Stomach (tissue), 9 donors: ENCODE data around the gene WFDC13. TPM values are rescaled to one million over a fixed set of nuclear protein-coding genes. Genes with fewer than 3 reads are reported as not detected.

ENCODE experiments used
- DNase-seq, 2 donors: peaks; one replicate each; pipeline versions ENCODE4 v3.0.0 to v3.0.0-alpha.2; 2013 to 2019
- H3K27ac ChIP-seq, 5 donors: fragments of 200-600 bp in 4 of 5; sonication (generic) in 4 of 5; one replicate each; pipeline ENCODE4 v1.5.1; 2013 to 2019; ENCODE audit warnings: mild to moderate bottlenecking in 1 of 5, moderate library complexity in 1 of 5
- H3K27me3 ChIP-seq, 3 donors: fragments of 200-600 bp; sonication (generic); one replicate each; pipeline ENCODE4 v1.5.1; 2017 to 2019; ENCODE audit warnings: mixed run types in 1 of 3
- H3K36me3 ChIP-seq, 4 donors: fragments of 200-600 bp; sonication (generic); 1 replicate in 3 of 4; 2 replicates in 1 of 4; pipeline ENCODE4 v1.5.1; 2016 to 2019
- H3K4me1 ChIP-seq, 4 donors: fragments of 200-600 bp; sonication (generic); one replicate each; pipeline ENCODE4 v1.5.1; 2016 to 2019
- H3K4me3 ChIP-seq, 4 donors: fragments of 200-600 bp; sonication (generic) in 3 of 4; one replicate each; pipeline ENCODE4 v1.5.1; 2016 to 2019; ENCODE audit warnings: mild to moderate bottlenecking in 1 of 4
- H3K9me3 ChIP-seq, 4 donors: fragments of 200-600 bp; sonication (generic); one replicate each; pipeline ENCODE4 v1.5.1; 2016 to 2019
- CTCF ChIP-seq, 7 experiments: fragments of 450-650 bp in 4 of 7; fragments of 200-600 bp in 3 of 7; sonication (generic) in 3 of 7; IDR thresholded peaks; one replicate each; pipeline ENCODE4 v1.5.1; 2016 to 2019; ENCODE audit warnings: antibody characterized with exemption in 7 of 7, control low read depth in 2 of 7, mild to moderate bottlenecking in 1 of 7
- EP300 ChIP-seq: sonication (generic); formaldehyde crosslinking; IDR thresholded peaks from one replicate; pipeline ENCODE4 v1.6.1; 2017; ENCODE audit warnings: antibody characterized with exemption
- POLR2A ChIP-seq, 4 donors: fragments of 450-650 bp; IDR thresholded peaks; one replicate each; pipeline ENCODE4 v1.6.1; 2016; ENCODE audit warnings: antibody characterized with exemption in 4 of 4, control low read depth in 2 of 4, mild to moderate bottlenecking in 1 of 4, moderate library complexity in 1 of 4
- POLR2AphosphoS5 ChIP-seq, 3 donors: sonication (generic); formaldehyde crosslinking; IDR thresholded peaks; one replicate each; pipeline ENCODE4 v1.6.1; 2016; ENCODE audit warnings: antibody characterized with exemption in 3 of 3
- WGBS, 5 donors: extraction: QIAGEN DNeasy Blood & Tissue Kit in 3 of 5; methylation state at CpG; one replicate each; pipeline versions ENCODE4 v1.1.5 to v1.1.7; 2013 to 2018; 5-methylcytosine and 5-hydroxymethylcytosine counted together
- intact Hi-C: fragments of 100-400 bp; cut with DNase I; formaldehyde crosslinking; loops from one replicate; pipeline ENCODE4 v1.15.1; 2023; ENCODE audit warnings: low total_unique reads
- polyA plus RNA-seq, 3 donors: library from polyadenylated mRNA; stranded (reverse); fragments of 200-250 nt; gene quantifications; one replicate each; pipeline ENCODE4 v1.2.3, GENCODE V29; 2013
- total RNA-seq, 5 donors: library from RNA; depleted of rRNA; stranded (reverse); fragments of >200 nt; gene quantifications; one replicate each; pipeline versions ENCODE4 v1.1.0 to v1.2.3, GENCODE V29; 2014 to 2016
- donor health status: healthy with polysubstance abuse.
- donor health status: Bipolar disorder and iron deficiency.
- donor health status: healthy.

The WFDC13 gene
- total and polyA plus RNA-seq, 8 donors = not detected

- intact Hi-C loops = no loop called here
- no peaks in the 10 kb centered on the region for H3K4me1 ChIP-seq
- TF ChIP-seq POLR2AphosphoS5 (IDR thresholded peaks at IDR 0.05) (no peak), EP300 (no peak), CTCF (IDR thresholded peaks at IDR 0.05) (no peak), POLR2A (IDR thresholded peaks at IDR 0.05) (no peak)
- no peaks in the 10 kb centered on the region for H3K27me3 ChIP-seq
- 64 to 92% (median 81%) methylated on average over 4 to 8 of the region's 8 CpGs for WGBS, 5 donors
- H3K36me3 ChIP-seq = no peaks in the 10 kb centered on the region
- no peak overlapping the region for H3K4me3 ChIP-seq
- H3K9me3 ChIP-seq = peaks cover 0 to 23% (median 19%) of the 10 kb centered on the region in 4 donors
- no peak overlapping the region for H3K27ac ChIP-seq
- no peak for DNase-seq
Observed at GRCh38 chr20:45735552-45735951, 33.7 kb downstream of the WFDC13 start.

GRCh38 chr20:45735988-45736387, 34.1 kb downstream of the WFDC13 start:
- Histone ChIP-seq H3K27me3 (no peaks in the 10 kb centered on the region), H3K36me3 (no peaks in the 10 kb centered on the region), H3K4me1 (no peaks in the 10 kb centered on the region), H3K4me3 (no peak overlapping the region), H3K27ac (no peak overlapping the region), H3K9me3 (peaks cover 0 to 23% (median 19%) of the 10 kb centered on the region in 4 donors)
- DNase-seq = no peak
- intact Hi-C loops = no loop called here
- WGBS, 5 donors = 84 to 100% (median 95%) methylated on average over 3 to 23 of the region's 23 CpGs
- no peak for TF ChIP-seq EP300
- TF ChIP-seq CTCF (IDR thresholded peaks at IDR 0.05) = no peak
- TF ChIP-seq POLR2A (IDR thresholded peaks at IDR 0.05) = no peak
- no peak for TF ChIP-seq POLR2AphosphoS5 (IDR thresholded peaks at IDR 0.05)

- Histone ChIP-seq H3K27ac (no peak overlapping the region), H3K4me3 (no peak overlapping the region), H3K4me1 (no peaks in the 10 kb centered on the region), H3K9me3 (no peaks in the 10 kb centered on the region), H3K27me3 (peaks cover 0 to 5% (median 0%) of the 10 kb centered on the region in 3 donors), H3K36me3 (no peaks in the 10 kb centered on the region)
- WGBS, 5 donors = 82 to 90% (median 86%) methylated on average over 4 of the region's 4 CpGs
- TF ChIP-seq POLR2AphosphoS5 (IDR thresholded peaks at IDR 0.05) = no peak
- TF ChIP-seq EP300 = no peak
- no peak for TF ChIP-seq CTCF (IDR thresholded peaks at IDR 0.05)
- TF ChIP-seq POLR2A (IDR thresholded peaks at IDR 0.05) = no peak
- no peak for DNase-seq
- intact Hi-C loops = no loop called here
Observed at GRCh38 chr20:45742596-45742995, 40.8 kb downstream of the WFDC13 start.

GRCh38 chr20:45745015-45745414, 43.2 kb downstream of the WFDC13 start:
- TF ChIP-seq EP300 = no peak
- Histone ChIP-seq H3K4me1 (no peaks in the 10 kb centered on the region), H3K27me3 (peaks cover 0 to 9% (median 0%) of the 10 kb centered on the region in 3 donors), H3K36me3 (no peaks in the 10 kb centered on the region), H3K4me3 (no peak overlapping the region), H3K27ac (no peak overlapping the region), H3K9me3 (no peaks in the 10 kb centered on the region)
- DNase-seq = no peak
- intact Hi-C loops = no loop called here

- peaks cover 0 to 4% (median 0%) of the 10 kb centered on the region in 3 donors for H3K27me3 ChIP-seq
- intact Hi-C loops = no loop called here
- WGBS, 5 donors = 85 to 97% (median 95%) methylated on average over 1 of the region's 1 CpG
- no peaks in the 10 kb centered on the region for H3K36me3 ChIP-seq
- no peak for DNase-seq
- H3K4me1 ChIP-seq = no peaks in the 10 kb centered on the region
- H3K27ac ChIP-seq = no peak overlapping the region
- H3K4me3 ChIP-seq = no peak overlapping the region
- TF ChIP-seq POLR2A (IDR thresholded peaks at IDR 0.05) (no peak), CTCF (IDR thresholded peaks at IDR 0.05) (no peak), POLR2AphosphoS5 (IDR thresholded peaks at IDR 0.05) (no peak), EP300 (no peak)
- no peaks in the 10 kb centered on the region for H3K9me3 ChIP-seq
Observed at GRCh38 chr20:45751721-45752120, 49.9 kb downstream of the WFDC13 start.
